M059J (cell line): ENCODE measurements around the gene SLC25A22. TPM values are rescaled to one million over a fixed set of nuclear protein-coding genes. Genes with fewer than 3 reads are reported as not detected.

Source experiments
- DNase-seq: peaks from one replicate; pipeline ENCODE4 v3.0.0-alpha.2; 2012; ENCODE audit warnings: low read depth
- total RNA-seq: library from RNA; depleted of rRNA; stranded (reverse); fragments of >200 nt; shearing (Covaris generic); gene quantifications from 2 replicates; pipeline ENCODE4 v1.2.3, GENCODE V29; 2014; rRNA removed

SLC25A22 gene
- total RNA-seq: 7.5 and 26.5 TPM in 2 replicates

DNA sequence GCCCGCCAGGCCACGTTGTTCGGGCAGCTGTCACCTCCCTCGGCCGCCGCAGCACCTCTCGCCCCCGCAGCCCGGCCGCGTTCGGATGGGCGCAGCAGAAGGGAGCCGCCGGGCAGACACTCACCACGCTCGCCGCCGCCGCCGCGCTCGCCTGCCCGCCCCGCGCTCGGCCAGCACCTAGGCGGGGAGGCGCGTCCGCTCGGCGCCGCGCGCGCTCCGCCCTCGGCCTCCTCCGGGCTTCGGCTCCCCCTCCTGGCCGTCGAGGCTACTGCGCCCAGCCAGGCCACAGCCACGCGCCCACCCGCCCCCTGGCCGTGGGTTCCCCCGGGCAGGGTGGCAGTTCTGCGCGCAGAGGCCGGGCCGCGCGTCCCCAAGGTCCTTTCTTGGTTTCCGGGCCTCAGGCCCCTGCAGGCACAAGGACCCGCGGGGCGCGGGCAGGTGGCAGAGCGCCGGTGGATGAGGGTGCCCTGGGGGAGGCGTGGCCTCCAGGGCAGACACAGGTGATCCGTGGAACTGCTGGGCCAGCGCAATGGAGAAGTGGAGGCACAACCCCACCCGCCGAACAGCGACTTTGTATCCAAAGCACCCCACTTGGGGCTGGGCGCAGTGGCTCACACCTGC lies at the start of gene SLC25A22:
SLC25A22 (minus strand) TSS at position 189 of the 621 bp plus-strand sequence. CDS start 3,275 bp downstream, outside the sequence.
- DNase-seq: peak; percentile 72

DNA sequence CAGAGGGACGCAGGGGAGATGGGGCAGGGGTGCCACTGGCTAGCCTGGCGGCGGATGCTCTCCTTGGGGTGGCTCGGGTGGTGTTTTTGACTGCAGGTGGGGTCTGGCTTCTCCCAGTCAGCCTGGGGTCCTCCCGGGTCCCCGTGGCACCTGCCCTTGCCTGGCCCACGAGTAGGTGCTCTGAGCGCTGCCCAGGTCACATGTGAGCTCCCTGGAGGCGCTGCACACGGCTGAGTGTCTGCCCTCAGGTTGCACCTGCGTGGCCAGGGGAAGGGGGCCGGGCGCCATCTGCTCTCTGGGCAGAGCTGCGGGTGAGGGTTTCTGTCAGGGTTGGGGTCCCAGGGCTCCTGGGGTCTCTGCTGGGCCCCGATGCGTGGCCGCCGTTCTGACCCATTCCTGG lies 49.8 kb upstream of the SLC25A22 start:
- DNase-seq: no peak

DNA sequence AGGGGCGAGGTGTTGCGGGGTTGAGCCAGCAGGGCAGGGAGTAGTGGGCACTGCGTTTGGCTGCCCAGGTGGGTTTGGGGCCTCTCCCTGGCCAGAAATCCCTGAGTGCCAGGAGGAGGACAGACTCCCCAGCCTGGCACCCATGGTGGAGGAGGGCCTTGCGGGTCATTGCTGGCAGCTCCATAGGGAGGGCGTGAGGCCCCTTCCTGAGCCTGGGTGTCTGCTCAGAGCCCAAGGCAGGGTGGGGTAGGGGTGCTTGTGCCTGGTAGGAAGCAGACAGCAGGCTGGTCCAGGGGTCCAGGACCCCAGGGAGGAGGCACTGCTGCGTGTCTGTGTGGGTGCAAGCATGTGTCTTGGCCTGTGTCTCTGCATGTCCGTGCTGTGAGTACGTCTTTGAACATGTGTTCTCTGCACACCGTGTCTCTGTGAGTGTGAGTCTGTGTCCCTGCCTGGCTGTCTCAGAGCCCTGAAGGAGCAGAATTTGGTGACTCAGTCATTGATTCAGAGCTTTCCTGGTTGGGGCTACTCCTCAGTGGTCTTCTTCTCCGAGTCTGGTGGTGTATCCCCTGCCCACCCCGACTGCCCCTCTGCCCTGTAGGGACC lies 48.5 kb upstream of the SLC25A22 start:
- no peak for DNase-seq

DNA sequence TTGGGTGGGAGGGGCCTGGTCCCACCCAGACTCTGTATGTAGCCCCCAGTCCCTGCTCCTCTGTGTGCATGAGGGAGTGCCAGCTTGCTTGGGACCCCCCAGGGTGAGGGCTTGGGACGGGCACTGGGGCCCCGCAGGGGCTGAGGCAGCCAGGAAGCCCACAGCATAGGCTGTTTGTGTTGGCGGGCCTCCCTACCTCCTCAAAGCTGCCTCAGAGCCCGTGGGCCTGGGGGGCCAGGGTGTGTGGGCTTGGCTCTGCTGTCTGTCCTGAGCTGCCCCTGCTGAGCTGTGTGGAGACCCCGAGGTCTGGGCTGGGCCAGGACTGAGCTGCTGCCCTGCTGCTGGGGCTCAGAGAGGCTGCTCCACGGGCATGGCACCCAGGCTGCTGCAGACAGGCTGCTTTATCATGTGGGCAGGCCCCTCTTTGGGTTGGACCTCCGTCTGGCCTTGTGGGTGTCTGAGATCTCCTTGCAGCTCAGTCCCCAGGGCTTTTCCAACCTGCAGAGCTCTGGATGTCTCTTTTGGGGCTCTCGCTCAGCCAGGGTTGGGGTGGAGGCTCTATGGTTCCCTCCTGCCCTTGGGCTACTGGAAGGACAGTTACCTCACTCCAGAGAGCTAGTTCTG lies 47.9 kb upstream of the SLC25A22 start:
- no peak for DNase-seq

DNA sequence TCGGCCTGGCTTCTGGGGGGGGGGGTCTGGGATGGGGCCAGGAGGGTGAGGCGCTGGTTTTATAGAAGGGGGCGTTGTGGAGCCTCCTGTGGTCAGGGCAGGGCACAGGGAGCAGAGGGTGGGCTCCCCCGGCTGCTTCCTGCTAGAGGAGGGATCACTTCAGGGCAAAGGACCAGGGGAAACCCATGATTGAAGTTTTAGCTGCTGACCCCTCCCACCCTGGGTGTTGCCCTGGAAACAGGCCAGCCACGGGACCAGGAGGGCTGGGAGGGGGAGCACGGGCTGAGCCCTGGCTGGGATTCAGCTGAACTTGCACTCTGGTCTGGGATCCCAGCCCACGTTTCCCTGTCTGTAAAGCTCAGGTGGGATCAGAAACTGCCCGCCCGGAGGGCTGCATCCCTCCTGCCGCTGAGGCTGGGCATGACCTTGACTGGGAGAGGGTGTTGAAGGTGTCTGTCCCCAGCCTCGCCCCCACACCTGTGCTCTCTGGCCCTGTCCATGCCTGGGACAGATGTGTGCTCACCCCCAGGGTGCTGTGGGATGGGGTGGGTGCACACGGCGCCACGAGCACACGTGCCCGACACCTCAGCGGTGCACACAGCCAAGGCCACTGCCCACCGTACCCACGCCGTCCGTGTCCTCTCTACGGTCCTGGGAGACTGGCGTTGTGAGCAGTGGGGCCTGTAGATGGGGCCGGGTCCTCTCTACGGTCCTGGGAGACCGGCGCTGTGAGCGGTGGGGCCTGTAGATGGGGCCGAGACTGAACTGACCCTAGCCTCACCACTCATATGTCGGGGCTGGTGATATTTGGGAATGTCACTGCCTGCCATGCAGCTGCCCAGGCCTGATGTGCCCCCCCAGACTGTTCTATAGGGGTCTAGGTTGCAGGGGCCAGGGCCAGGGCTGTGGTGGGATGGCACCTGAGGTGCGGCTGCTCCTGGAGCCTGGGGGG lies 46.9 kb upstream of the SLC25A22 start:
- DNase-seq: peak; percentile 87

DNA sequence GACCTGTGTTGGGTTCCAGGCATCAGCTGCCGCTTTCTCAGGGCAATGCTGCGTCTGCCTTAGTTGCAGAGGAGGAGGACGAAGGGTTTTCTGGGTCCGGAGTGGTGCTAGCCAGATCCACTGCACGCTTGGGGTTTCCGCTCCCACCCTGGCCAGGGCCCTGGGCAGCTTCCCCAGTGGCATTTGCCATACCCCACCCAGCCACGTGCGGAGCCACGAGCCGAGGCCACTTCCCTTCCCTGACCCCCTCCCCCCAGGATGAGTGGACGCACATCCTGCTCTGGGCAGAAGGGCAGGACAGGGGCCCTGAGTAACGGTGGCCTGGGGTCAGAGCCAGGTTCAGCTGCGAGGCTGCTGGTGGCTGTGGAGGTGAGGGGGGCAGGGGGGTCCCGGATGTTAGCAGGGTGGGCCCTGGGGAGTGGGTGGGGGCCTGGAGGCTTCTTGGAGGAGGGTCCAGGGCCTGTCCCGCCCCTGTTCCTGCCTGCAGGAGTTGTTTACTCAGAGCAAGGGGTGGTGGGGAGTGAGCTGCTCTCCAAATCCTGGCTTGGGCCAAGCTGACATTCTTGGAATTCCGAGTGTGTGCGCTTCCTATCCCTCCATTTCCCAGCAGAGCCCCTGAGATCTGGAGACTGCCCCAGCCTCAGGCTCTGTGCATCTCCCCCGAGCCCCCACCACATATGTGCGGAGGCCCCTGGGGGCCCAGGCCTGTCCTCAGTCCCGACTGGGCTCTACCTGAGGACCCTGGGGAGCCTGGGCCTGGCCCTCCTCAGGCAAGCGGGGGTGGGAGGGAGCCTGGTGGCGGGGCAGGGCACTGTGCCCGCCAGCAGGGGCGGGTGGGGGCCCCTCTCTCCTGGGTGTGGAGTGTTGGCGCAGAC lies 46.0 kb upstream of the SLC25A22 start:
- DNase-seq: peak; percentile 96

DNA sequence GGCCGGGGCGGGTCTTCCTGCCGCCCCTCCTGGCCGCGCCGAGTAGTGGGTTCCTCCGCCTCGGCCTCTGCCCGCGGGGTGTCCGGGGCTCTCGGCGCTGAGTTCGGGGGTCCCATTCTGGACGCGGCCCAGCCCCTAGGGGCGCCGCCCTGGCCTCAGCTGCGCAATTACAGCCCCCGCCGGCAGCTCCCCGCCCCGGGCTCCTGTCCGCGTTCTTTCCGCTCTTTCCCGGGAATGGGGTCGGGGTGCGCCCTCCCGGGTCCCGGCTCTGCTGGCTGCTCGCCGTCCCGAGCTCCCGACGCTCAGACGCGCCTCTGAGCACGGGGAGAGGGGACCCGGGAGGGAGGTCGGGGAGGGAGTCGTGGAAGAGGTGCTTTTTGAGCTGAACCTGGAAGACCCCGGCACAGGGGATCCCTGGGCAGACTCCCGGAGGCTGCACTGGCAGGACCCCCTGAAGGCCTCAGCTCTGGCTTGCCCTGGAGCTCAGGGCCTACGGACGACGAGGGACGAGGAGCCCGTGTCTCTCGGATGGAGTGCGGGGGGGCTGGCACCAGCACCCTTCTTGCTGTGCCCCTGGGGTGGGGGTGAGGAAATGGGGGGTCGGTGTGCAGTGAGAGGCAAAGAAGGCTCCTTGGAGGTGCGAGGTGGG lies 45.1 kb upstream of the SLC25A22 start:
- no peak for DNase-seq

DNA sequence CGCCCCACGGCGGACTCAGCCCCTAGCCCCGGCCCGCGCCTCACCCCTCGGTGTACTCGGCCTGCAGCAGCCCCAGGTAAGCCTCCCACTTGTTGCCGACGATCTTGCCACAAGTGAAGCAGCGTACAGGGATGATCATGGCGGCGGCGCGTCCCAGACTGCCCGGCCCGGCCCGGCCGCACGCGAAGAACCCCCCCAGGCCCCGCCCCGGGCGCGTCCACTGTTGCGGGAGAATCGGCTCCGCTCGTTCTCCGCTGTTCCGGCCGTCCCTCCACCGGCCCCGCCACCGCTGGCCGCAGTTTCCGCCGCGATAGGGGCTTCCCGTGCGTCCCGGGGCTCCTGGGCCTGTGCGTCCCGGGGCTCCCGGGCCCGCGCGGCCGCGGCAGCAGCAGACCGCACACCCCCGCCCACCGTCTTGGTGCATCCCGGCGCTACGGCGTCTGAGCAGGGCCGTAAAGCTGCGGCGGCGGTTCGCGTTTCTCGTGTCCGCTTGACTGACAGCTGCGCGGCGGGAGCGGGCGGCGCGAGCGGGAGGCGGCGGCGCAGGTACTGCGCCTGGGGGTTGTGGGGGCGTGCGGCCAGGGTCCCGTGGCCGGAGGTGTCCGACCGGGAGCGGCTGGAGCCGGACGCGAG lies 44.4 kb upstream of the SLC25A22 start, which contains the start of the genes POLR2L and TSPAN4:
POLR2L (minus strand) TSS at position 160 of the 633 bp plus-strand sequence; CDS start at position 139, 21 bp downstream.
TSPAN4 (plus strand) TSS at position 483 of the 633 bp plus-strand sequence. CDS start 7,453 bp downstream, outside the sequence.
- DNase-seq: peak; percentile 84

DNA sequence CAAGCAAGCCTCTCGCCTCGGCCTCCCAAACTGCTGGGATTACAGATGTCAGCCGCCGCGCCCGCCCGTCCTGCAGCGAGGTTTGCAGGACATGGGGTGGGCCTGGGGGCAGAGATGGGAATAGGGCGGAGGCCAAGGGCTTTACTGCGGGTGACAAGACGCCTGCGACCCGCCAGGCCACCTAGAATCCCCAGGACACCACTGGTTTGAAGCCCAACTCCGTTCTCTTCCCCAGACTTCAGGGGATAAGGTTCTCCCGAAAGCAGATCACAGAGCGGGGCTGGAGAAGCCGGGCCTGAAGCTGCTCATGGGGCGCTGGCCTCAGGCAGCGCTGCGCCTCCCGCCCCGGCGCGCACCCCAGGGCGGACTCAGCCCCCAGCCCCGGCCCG lies 43.9 kb upstream of the SLC25A22 start:
- DNase-seq: no peak

DNA sequence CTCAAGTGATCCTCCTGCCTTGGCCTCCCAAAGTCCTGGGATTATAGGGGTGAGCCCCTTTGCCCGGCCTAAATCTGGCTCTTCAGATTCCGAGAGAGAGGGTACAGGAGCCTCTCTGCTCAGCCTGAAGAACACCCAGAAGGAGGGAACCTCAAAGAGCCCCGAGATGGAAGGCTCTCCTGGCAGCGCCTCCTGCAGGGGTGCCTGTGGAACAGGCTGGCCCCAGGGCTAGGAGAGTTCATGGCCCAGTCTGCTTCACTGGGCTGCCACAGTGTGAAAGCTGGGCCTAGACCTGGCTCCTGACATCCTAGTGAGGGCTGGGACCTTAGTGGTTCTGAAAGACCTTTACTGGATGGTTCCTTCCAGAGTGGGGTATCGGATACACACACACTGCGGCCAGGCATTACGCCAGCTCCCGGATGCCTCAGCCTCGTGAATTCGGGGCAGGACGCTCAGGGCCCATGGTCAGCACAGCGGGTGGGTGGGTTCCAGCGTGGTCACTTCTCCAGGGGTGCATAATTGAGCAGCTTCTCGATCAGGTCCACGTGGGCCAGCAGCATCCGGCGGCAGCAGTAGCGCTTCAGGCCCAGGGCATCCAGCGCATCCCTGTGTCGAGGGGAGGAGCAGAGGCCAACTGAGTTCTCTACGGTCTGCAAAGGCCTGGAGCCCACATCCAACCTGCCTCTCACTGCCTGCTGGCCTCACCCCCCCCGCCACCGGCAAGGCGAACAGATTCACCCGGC lies 42.0 kb upstream of the SLC25A22 start:
- DNase-seq: no peak

DNA sequence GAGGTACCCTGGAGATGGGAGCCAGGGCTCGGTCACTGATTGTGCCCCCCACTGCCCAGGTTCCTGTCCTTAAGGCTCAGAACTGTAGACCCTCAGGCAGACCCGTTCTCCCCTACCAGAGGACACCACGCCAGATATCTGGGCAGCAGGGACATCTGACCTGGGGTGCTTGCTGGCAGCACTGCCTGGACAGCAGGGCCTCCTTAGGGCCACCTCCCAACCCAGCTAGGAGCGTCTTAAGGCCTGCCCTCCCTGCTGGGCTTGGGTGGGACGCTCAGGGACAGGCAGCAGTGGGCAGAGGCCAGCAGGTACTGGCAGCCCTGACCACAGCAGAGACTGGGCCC lies 41.2 kb upstream of the SLC25A22 start:
- no peak for DNase-seq

DNA sequence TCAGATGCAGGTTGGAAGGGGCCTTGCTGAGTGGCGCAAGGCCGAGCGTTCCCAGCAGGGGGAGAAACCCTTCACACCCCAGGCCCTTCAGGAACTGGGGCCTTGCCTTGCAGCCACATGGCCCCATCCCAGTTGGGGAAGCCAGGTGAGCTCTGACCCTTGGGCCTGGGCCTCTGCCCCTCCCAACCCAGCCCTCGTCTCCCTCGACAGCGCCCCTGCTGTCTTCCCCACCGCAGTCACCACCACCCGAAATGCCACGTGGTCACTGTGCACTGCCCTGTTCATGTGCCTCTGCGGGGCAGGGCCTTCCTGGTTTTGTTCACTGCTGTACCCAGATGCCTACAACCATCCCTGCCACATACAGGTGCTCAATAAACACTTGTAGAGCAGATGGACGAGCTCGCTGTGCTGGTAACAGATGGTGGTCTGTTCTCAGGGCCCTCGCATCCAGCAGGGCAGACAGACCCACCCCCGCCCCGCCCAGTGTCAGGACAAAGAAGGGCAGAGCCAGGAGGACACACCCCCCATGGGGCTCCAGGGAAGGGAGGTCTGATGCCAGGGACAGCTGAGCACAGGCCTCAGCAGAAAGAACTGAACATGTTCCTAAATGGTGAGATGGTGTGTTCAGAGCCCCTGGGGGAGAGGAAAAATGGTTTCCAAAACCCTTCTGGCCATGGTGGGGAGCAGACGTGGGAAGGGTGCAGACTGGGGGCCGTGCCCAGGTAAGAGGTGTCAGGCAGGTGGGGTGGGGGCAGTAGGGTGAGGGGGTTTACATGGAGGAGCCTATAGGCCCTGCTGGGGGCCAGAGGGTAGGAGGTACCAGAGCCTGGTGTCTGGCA lies 40.6 kb upstream of the SLC25A22 start:
- DNase-seq: no peak

DNA sequence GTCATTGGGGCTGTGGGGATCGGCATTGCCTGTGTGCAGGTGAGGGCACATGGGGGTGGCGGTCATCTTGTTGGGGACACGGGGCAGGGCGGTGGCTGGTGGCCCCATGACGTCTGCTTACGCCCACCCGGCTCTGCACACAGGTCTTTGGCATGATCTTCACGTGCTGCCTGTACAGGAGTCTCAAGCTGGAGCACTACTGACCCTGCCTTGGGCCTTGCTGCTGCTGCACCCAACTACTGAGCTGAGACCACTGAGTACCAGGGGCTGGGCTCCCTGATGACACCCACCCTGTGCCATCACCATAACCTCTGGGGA lies 39.9 kb upstream of the SLC25A22 start:
- DNase-seq: no peak

DNA sequence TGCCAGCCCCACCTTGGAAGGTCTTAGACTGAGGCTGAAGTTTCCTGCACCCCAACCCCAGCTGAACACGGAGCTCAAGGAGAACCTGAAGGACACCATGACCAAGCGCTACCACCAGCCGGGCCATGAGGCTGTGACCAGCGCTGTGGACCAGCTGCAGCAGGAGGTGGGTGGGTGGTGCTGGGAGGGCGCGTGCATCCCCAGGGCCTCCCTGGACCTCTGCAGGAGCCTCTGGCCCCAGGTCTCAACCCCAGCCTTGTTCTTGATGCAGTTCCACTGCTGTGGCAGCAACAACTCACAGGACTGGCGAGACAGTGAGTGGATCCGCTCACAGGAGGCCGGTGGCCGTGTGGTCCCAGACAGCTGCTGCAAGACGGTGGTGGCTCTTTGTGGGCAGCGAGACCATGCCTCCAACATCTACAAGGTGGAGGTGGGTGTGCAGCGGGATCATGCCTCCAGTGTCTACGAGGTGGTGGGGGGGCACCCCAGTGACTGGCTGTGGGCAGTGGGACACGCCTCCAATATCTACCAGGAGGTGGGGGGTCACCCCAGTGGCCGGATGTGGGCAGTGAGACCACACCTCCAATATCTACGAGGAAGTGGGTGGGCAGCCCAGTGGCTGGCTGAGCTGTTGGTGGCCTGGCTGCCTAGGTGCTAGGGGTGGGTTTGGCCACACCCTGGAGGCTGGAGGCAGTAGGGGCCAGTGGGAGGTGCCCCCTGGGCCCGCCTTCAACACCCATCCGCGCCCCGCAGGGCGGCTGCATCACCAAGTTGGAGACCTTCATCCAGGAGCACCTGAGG lies 39.3 kb upstream of the SLC25A22 start:
- no peak for DNase-seq

DNA sequence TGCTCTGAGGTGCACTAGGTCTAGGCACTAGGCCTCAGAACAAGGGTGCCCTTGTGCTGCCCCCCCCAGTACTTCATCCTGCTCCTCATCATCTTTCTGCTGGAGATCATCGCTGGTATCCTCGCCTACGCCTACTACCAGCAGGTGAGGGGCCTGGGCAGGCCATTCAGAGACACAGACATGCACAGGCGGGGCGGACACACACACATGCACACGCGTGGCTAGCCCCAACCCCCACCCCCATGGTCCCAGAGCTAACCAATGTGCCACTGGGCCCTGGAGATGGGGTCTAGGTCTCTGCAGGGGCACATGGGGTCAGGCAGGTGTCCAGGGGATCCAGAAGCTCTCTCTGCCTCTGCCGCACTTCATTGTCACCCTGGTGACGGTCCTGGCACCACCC lies 38.6 kb upstream of the SLC25A22 start:
- DNase-seq: no peak

DNA sequence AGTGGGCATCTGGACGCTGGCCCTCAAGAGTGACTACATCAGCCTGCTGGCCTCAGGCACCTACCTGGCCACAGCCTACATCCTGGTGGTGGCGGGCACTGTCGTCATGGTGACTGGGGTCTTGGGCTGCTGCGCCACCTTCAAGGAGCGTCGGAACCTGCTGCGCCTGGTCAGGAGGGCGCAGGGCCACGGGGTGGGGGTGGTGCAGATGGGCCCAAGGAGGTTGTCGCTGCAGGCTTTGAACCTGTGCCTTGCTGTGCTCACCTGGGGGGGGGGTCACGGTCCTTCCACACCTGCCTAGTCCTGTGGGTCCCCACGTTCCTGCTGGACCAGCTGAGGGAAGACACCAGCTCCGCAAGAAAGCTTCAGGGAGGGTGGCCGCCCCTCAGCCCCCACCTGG lies 38.2 kb upstream of the SLC25A22 start:
- no peak for DNase-seq
